Psoas muscle (tissue), 8 donors: ENCODE measurements around the gene ELP1. TPM values are rescaled to one million over a fixed set of nuclear protein-coding genes. Genes with fewer than 3 reads are reported as not detected.

ENCODE experiments used
- ATAC-seq, 4 donors: fragments of 200-7000 bp; cut with Tn5 transposase; one replicate each; pipeline ENCODE4 v1.9.1; 2020; ENCODE audit warnings: moderate library complexity in 3 of 4, mild to moderate bottlenecking in 2 of 4
- DNase-seq, 2 donors: peaks; one replicate each; pipeline ENCODE4 v3.0.0-alpha.2; 2020
- H3K27ac ChIP-seq: fragments of 200-600 bp; one replicate; pipeline ENCODE4 v1.8.0; 2022
- H3K27me3 ChIP-seq, 3 donors: fragments of 200-600 bp in 1 of 3; one replicate each; pipeline versions ENCODE4 v1.6.1 to v1.8.0; 2013 to 2022; ENCODE audit warnings: low read length in 2 of 3, mild to moderate bottlenecking in 2 of 3, moderate library complexity in 1 of 3; ENCODE audit not compliant: insufficient read depth in 3 of 3
- H3K36me3 ChIP-seq, 2 donors: fragments of 200-600 bp in 1 of 2; one replicate each; pipeline versions ENCODE4 v1.6.1 to v1.8.0; 2013 to 2022; ENCODE audit warnings: low read depth in 1 of 2, mild to moderate bottlenecking in 1 of 2, moderate library complexity in 1 of 2; ENCODE audit not compliant: insufficient read depth in 1 of 2
- H3K4me1 ChIP-seq: fragments of 200-600 bp; one replicate; pipeline ENCODE4 v1.8.0; 2022
- H3K4me3 ChIP-seq: fragments of 200-600 bp; one replicate; pipeline ENCODE4 v1.8.0; 2022; ENCODE audit warnings: mild to moderate bottlenecking
- H3K9me3 ChIP-seq: fragments of 200-600 bp; one replicate; pipeline ENCODE4 v1.8.0; 2022
- CTCF ChIP-seq: fragments of 200-600 bp; IDR thresholded peaks from one replicate; pipeline ENCODE4 v1.8.0; 2022; ENCODE audit warnings: antibody characterized with exemption
- WGBS, 3 donors: extraction: QIAGEN DNeasy Blood & Tissue Kit; methylation state at CpG; one replicate each; pipeline versions ENCODE4 v1.1.6 to v1.1.7; 2013; 5-methylcytosine and 5-hydroxymethylcytosine counted together
- intact Hi-C, 2 donors: fragments of 100-400 bp; cut with DNase I; formaldehyde crosslinking; loops; one replicate each; pipeline versions ENCODE4 v1.11.0 to v1.14.2; 2022
- polyA plus RNA-seq, 3 donors: library from polyadenylated mRNA; stranded (reverse); fragments of 200-250 nt; gene quantifications; one replicate each; pipeline ENCODE4 v1.2.3, GENCODE V29; 2013
- total RNA-seq, 4 donors: library from RNA; stranded (reverse); fragmentation: NEBNext Ultra II Directional in 2 of 4; extraction: Animal tissue kit (Norgen Biotek cat#: 25700) in 2 of 4; gene quantifications; one replicate each; pipeline versions ENCODE4 v1.2.1 to v1.2.4, GENCODE V29; 2021 to 2023
- donor health status: healthy with polysubstance abuse.
- donor health status: DM: no; HTN: no; CAD: no; lungs with moderate emphysema.
- donor health status: Bipolar disorder and iron deficiency.
- donor health status: healthy.
- donor health status: DM: yes; HTN: yes; CAD: no.
- donor health status: DM: no; HTN: no; CAD: no.
- donor health status: DM: no; HTN: no; CAD: no.
- donor health status: DM: yes; HTN: yes; CAD: no.

The ELP1 gene
- total and polyA plus RNA-seq, 7 donors: 9.6 to 21.0 (median 16.8) TPM

GRCh38 chr9:108860764-108861163, 73.2 kb downstream of the ELP1 start:
- 92 to 97% (median 96%) methylated on average over 2 of the region's 2 CpGs for WGBS, 3 donors
- Histone ChIP-seq H3K36me3 (no peaks in the 10 kb centered on the region), H3K27me3 (no peaks in the 10 kb centered on the region), H3K9me3 (no peaks in the 10 kb centered on the region), H3K4me3 (no peak overlapping the region), H3K27ac (no peak overlapping the region), H3K4me1 (no peaks in the 10 kb centered on the region)
- intact Hi-C loops: no loop called here
- DNase-seq (no peak), ATAC-seq (no peak)
- TF ChIP-seq CTCF: no peak

DNA sequence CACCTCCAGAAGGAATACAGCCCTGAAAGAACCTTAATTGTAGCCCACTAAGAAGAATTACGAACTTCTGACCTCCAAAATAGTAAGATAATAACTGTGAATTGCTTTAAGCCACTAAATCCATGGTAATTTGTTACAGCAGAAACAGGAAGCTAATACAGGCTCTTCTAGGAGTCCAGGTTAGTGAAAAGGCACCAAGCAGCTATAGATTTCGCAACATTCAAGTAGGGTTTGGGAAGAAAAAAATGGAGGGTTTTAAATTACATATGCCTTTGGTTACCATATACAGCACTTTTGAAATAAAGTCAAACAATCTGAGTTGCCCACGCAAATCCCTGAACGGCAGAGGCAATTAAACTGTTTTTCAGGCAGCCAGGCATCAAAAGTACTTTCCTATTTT, 73.6 kb downstream of the ELP1 start:
- 74 to 80% (median 80%) methylated on average over 4 of the region's 4 CpGs for WGBS, 3 donors
- no peak for ATAC-seq

DNA sequence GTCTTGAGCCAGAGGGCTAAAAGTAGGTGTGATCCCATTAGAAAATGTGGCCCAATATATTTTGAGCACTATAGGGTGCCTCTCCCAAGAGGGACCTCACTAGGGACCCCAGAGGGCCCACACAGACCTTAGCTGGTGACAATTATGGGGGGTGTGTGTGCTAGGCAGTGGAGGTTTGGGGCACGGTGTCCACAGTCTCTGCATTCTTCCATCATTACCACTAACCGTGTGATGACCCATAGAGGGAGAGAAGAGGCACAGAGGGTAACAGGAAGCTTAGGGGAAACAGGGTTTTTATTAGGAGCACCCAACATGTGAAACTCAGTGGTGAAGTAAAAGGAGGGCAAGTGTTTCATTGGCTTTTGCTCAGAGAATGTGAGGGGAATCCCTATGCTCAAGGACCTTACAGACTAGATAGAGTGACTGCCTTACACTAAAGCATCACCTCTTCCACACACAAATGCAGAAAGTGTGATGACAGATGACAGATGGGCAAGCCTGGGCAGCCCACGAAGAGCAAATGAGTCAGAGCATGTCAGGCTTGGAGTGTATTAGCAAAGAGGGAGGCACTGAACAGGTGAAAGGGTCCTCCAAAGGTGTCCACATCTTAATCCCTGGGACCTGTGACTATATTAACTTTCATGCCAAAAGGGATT, 74.3 kb downstream of the ELP1 start:
- H3K27ac ChIP-seq: no peak overlapping the region
- WGBS, 3 donors: 74 to 82% (median 76%) methylated on average over 3 of the region's 3 CpGs
- H3K4me3 ChIP-seq: no peak overlapping the region
- intact Hi-C loops: no loop called here
- H3K27me3 ChIP-seq: no peaks in the 10 kb centered on the region
- H3K9me3 ChIP-seq: no peaks in the 10 kb centered on the region
- no peaks in the 10 kb centered on the region for H3K36me3 ChIP-seq
- H3K4me1 ChIP-seq: no peaks in the 10 kb centered on the region
- no peak for ATAC-seq
- no peak for TF ChIP-seq CTCF
- DNase-seq: no peak

More for the DNA sequence above, 73.6 kb downstream of the ELP1 start:
- H3K27me3 ChIP-seq: no peaks in the 10 kb centered on the region
- no peaks in the 10 kb centered on the region for H3K4me1 ChIP-seq
- intact Hi-C loops: no loop called here
- H3K27ac ChIP-seq: no peak overlapping the region
- no peaks in the 10 kb centered on the region for H3K36me3 ChIP-seq
- H3K9me3 ChIP-seq: no peaks in the 10 kb centered on the region
- no peak for TF ChIP-seq CTCF
- DNase-seq: no peak
- H3K4me3 ChIP-seq: no peak overlapping the region

GRCh38 chr9:108857572-108857971, 76.4 kb downstream of the ELP1 start:
- Histone ChIP-seq H3K27ac (no peak overlapping the region), H3K4me1 (no peaks in the 10 kb centered on the region), H3K4me3 (no peak overlapping the region), H3K9me3 (no peaks in the 10 kb centered on the region), H3K36me3 (no peaks in the 10 kb centered on the region), H3K27me3 (no peaks in the 10 kb centered on the region)
- DNase-seq (no peak), ATAC-seq (no peak)
- no peak for TF ChIP-seq CTCF
- intact Hi-C loops: no loop called here
- 93 to 95% (median 94%) methylated on average over 6 of the region's 6 CpGs for WGBS, 3 donors

DNA sequence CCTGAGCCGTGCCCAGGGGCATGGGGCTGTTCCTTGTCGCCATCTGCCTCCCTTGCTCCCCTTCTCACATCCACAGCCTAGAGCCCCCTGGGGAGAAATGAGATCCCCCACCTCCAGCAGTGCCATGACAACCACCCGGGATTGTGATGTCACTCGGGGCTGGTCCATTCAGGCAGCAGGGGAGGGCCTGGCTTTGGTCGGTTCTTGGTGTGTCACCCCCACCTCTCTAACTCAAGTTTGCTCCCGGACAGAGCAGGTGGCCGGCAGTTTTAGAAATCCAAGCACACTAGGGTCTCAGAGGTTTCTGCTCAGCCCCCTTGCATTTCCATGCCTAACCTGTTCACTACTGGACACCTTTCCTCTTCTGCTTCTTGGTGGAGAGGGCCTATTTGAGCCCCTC, 78.0 kb downstream of the ELP1 start, which contains the start of gene ACTL7B:
Gene ACTL7B, minus strand, starts transcription at position 99 of the 400 bp plus-strand sequence. Its CDS starts 56 bp downstream, at position 43.
- no peaks in the 10 kb centered on the region for H3K27me3 ChIP-seq
- no peaks in the 10 kb centered on the region for H3K36me3 ChIP-seq
- H3K9me3 ChIP-seq: no peaks in the 10 kb centered on the region
- H3K27ac ChIP-seq: no peak within 1 kb of the TSS
- no peak within 1 kb of the TSS for H3K4me3 ChIP-seq
- no peak for ATAC-seq
- DNase-seq: no peak
- 79 to 80% (median 80%) methylated on average over 7 of the region's 7 CpGs for WGBS, 3 donors
- TF ChIP-seq CTCF: no peak
- intact Hi-C loops: no loop called here
- H3K4me1 ChIP-seq: no peaks in the 10 kb centered on the region
